Activated CD4-positive, alpha-beta T cell treated with anti-CD3 and anti-CD28 coated beads, Interleukin-10, Interleukin-2, amounts not matched to agents 100 ng/mL and 50 ng/mL, durations not matched to agents 16 hours and 8 hours (primary cell): ENCODE results near the gene ENPP6.
A peak's percentile ranks its signal among the peaks of the same experiment; 100 is the strongest.

Source experiments
- DNase-seq: peaks from one replicate; pipeline ENCODE4 v3.0.0-alpha.2; 2020

ENPP6 gene

DNA sequence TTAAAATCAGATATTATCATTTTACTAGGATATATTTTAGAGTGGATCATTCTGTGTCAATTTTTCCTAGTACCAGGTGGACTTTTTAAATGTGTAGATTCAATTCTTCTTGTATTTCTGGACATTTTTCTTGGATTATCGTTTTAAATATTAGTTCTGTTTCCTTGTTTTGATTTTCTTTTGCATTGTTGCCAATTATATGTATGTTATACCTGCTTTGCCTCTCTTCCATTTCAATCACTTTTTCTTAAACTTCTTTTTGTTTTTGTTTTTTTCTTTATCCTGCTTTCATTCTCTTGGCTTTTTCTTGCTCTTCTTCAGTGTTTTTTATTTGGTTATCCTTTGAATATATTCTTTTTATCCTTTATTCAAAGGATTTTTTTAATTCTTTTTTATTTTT is 171.5 kb downstream of the ENPP6 start:
- DNase-seq = no peak

- DNase-seq = no peak
These were observed 176.5 kb downstream of the ENPP6 start for GRCh38 chr4:184041156-184041555.

DNA sequence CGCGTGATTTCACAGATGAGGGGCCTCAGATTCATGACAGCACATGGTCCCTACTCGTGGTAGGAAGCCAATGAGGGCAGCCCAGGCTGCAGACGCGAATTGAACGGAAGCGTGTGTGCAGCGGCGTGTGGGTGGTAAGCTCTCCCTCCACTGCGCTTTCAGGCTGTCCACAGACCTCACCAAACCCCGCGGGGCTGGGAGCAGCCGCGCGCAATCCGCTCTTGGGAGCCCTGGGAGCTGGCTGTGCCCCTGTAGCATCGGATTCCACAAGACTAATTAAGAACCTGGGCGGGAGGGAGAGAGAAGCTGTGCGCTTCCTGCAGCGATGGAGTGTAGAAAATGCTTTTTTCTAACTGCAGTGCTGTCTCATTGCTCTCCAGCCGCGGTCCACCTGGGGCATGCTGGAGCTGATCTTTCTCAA is 177.7 kb downstream of the ENPP6 start:
- peak; percentile 11 for DNase-seq
